SK-N-SH treated with all-trans-retinoic acid at 6 μM for 48 hours (cell line): ENCODE measurements around the gene AP3S1.

Experiments used
- ATAC-seq: fragments of 200-7000 bp; cut with Tn5 transposase; 3 replicates; pipeline ENCODE4 v1.9.1; 2020; ENCODE audit warnings: mild to moderate bottlenecking, moderate library complexity
- ARNTL ChIP-seq: fragments of 450-650 bp; formaldehyde crosslinking; IDR thresholded peaks from 2 replicates; pipeline ENCODE4 v1.5.0; 2020; ENCODE audit warnings: low read depth, mild to moderate bottlenecking, moderate library complexity, borderline replicate concordance
- BACH2 ChIP-seq: fragments of 250-450 bp; sonication (Bioruptor Pico); IDR thresholded peaks from 2 replicates; pipeline ENCODE4 v1.9.0; 2021; ENCODE audit warnings: mild to moderate bottlenecking, borderline replicate concordance
- CREB5 ChIP-seq: fragments of 250-450 bp; sonication (Bioruptor Pico); IDR thresholded peaks from 2 replicates; pipeline ENCODE4 v1.5.1; 2020; ENCODE audit warnings: low read depth, mild to moderate bottlenecking, moderate library complexity
- CSDC2 ChIP-seq: fragments of 250-450 bp; sonication (Bioruptor Pico); IDR thresholded peaks from 2 replicates; pipeline ENCODE4 v1.5.0; 2020; ENCODE audit warnings: mild to moderate bottlenecking, moderate library complexity
- CSRNP3 ChIP-seq: fragments of 250-450 bp; sonication (Bioruptor Pico); IDR thresholded peaks from 2 replicates; pipeline ENCODE4 v1.5.1; 2021; ENCODE audit warnings: mild to moderate bottlenecking, moderate library complexity
- ESRRG ChIP-seq: fragments of 250-450 bp; sonication (Bioruptor Pico); IDR thresholded peaks from 2 replicates; pipeline ENCODE4 v1.6.1; 2021; ENCODE audit warnings: mild to moderate bottlenecking
- OSR1 ChIP-seq: fragments of 250-450 bp; sonication (Bioruptor Pico); IDR thresholded peaks from 2 replicates; pipeline ENCODE4 v1.8.0; 2022; ENCODE audit warnings: moderate library complexity, mild to moderate bottlenecking, inconsistent platforms
- PATZ1 ChIP-seq: fragments of 250-450 bp; sonication (Bioruptor Pico); IDR thresholded peaks from 2 replicates; pipeline ENCODE4 v1.8.0; 2020; ENCODE audit warnings: mild to moderate bottlenecking, moderate library complexity, borderline replicate concordance
- PPARA ChIP-seq: fragments of 250-450 bp; sonication (Bioruptor Pico); IDR thresholded peaks from 2 replicates; pipeline ENCODE4 v1.5.0; 2020; ENCODE audit warnings: mild to moderate bottlenecking, borderline replicate concordance
- RARB ChIP-seq: fragments of 250-450 bp; sonication (Bioruptor Pico); IDR thresholded peaks from 2 replicates; pipeline ENCODE4 v1.8.0; 2021; ENCODE audit warnings: mild to moderate bottlenecking, moderate library complexity
- SNAI2 ChIP-seq: fragments of 250-450 bp; sonication (Bioruptor Pico); IDR thresholded peaks from 2 replicates; pipeline ENCODE4 v1.5.0; 2020; ENCODE audit warnings: mild to moderate bottlenecking, moderate library complexity
- TCF4 ChIP-seq: fragments of 250-450 bp; sonication (Bioruptor Pico); IDR thresholded peaks from 2 replicates; pipeline ENCODE4 v1.8.0; 2021; ENCODE audit warnings: mild to moderate bottlenecking, moderate library complexity, borderline replicate concordance
- TOX ChIP-seq: fragments of 250-450 bp; sonication (Bioruptor Pico); IDR thresholded peaks from 2 replicates; pipeline ENCODE4 v1.8.0; 2021; ENCODE audit warnings: mild to moderate bottlenecking, moderate library complexity, borderline replicate concordance
- TSHZ2 ChIP-seq: fragments of 250-450 bp; sonication (Bioruptor Pico); IDR thresholded peaks from 2 replicates; pipeline ENCODE4 v1.5.0; 2020; ENCODE audit warnings: mild to moderate bottlenecking, moderate library complexity
- ZC3H10 ChIP-seq: fragments of 250-450 bp; sonication (Bioruptor Pico); IDR thresholded peaks from 2 replicates; pipeline ENCODE4 v1.5.1; 2021; ENCODE audit warnings: mild to moderate bottlenecking, moderate library complexity
- ZFP3 ChIP-seq: fragments of 250-450 bp; sonication (Bioruptor Pico); IDR thresholded peaks from 2 replicates; pipeline ENCODE4 v1.5.0; 2020; ENCODE audit warnings: mild to moderate bottlenecking, moderate library complexity
- ZFP30 ChIP-seq: fragments of 450-650 bp; formaldehyde crosslinking; IDR thresholded peaks from 2 replicates; pipeline ENCODE4 v1.5.0; 2022; ENCODE audit warnings: mild to moderate bottlenecking, moderate library complexity
- ZNF70 ChIP-seq: fragments of 450-650 bp; formaldehyde crosslinking; IDR thresholded peaks from 2 replicates; pipeline ENCODE4 v1.5.0; 2020; ENCODE audit warnings: mild to moderate bottlenecking, moderate library complexity
- ZNF8 ChIP-seq: fragments of 450-650 bp; formaldehyde crosslinking; IDR thresholded peaks from 2 replicates; pipeline ENCODE4 v1.5.0; 2020; ENCODE audit warnings: mild to moderate bottlenecking, moderate library complexity

Gene AP3S1

DNA sequence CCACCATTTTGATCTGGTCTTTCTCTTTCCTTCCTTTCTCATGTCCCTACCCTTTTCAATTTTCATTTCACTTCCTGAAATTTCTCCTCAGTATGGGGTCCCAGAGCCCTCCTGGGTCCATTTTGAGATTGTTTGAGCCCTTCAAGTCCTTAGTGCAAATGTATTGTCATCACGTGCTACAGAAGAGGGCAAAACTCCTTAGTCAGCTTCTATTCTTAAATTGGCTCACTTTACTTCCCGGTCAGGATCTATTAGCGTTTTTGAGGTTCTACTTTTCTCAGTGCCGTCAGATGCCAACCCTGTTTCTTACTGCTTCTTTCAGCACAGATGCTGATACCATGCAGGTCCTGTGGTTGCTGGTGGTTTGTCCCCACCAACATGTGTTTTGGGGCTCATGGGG, 6.3 kb upstream of the AP3S1 start:
- TF ChIP-seq PATZ1 (CRISPR knock-in tag) (no peak), OSR1 (CRISPR knock-in tag) (no peak), CREB5 (CRISPR knock-in tag) (no peak)
- ATAC-seq, result no peak

- no peak for TF ChIP-seq TSHZ2 (CRISPR knock-in tag)
- ATAC-seq, result no peak
These were observed 2.7 kb upstream of the AP3S1 start for GRCh38 chr5:115838885-115839518.

GRCh38 chr5:115840873-115841272, 862 bp upstream of the AP3S1 start:
- TF ChIP-seq OSR1 (CRISPR knock-in tag) (no peak), BACH2 (CRISPR knock-in tag) (no peak), CSRNP3 (CRISPR knock-in tag) (no peak), CSDC2 (CRISPR knock-in tag) (no peak), PATZ1 (CRISPR knock-in tag) (0 out of 2 replicates have a peak, but pooled peaks have one; percentile 22), ZNF8 (no peak), ESRRG (CRISPR knock-in tag) (no peak), RARB (no peak), ARNTL (CRISPR knock-in tag) (no peak)
- ATAC-seq, result no peak

GRCh38 chr5:115842089-115842935, 577 bp downstream of the AP3S1 start:
- TF ChIP-seq TCF4 (CRISPR knock-in tag) (no peak), PPARA (CRISPR knock-in tag) (no peak), ARNTL (CRISPR knock-in tag) (no peak), RARB (no peak), OSR1 (CRISPR knock-in tag) (no peak), PATZ1 (CRISPR knock-in tag) (no peak), ZC3H10 (no peak), ESRRG (CRISPR knock-in tag) (no peak), CSDC2 (CRISPR knock-in tag) (no peak), ZNF8 (no peak), ZFP3 (CRISPR knock-in tag) (no peak), ZFP30 (no peak), ZNF70 (CRISPR knock-in tag) (no peak), TOX (CRISPR knock-in tag) (no peak), SNAI2 (CRISPR knock-in tag) (no peak), TSHZ2 (CRISPR knock-in tag) (no peak)
- peak; percentile 77 for ATAC-seq
